Measurements from ENCODE around the gene MYO1A.
"Not testable (repeated sequence)": the region's sequence is repeated elsewhere in the genome, so short reads cannot be mapped to it uniquely, and the experiment has no call there.

Gene MYO1A

DNA sequence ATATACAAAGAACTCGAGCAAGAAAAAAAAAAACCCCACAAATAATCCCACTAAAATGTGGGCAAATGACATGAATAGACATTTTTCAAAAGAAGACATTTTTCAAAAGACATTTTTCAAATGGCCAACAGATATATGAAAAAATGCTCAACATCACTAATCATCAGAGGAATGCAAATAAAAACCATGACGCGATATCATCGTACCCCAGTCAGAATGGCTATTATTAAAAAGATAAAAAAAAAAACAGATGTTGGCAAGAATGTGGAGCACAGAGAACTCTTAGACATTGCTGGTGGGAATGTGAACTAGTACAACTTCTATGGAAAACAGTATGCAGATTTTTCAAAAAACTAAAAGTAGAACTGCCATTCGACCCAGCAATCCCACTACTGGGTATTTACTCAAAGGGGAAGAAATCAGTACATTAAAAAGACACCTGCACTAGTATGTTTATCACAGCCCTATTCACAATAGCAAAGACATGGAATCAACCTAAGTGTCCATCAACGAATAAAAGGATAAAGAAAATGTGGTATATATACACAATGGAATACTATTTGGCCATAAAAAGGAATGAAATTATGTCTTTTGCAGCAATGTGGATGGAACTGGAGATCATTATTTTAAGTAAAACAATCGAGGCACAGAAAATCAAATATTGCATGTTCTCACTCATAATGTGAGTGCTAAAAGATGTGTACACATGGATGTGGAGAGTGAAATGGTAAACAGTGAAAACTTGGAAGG, 59.9 kb downstream of the MYO1A start:
- Histone ChIP-seq H3K9me3 (ENCODE audit: control insufficient read depth, insufficient read depth, low read depth, low read length) (no peaks in the 10 kb centered on the region), H3K9ac (ENCODE audit: low read length) (no peak overlapping the region), H3K27ac (ENCODE audit: low read depth, low read length) (no peak overlapping the region), H3K4me3 (ENCODE audit: low read depth, low read length) (no peak overlapping the region), H3K4me1 (ENCODE audit: control insufficient read depth, insufficient read depth, low read length) (peaks cover 27% of the 10 kb centered on the region), H3K27me3 (ENCODE audit: control insufficient read depth, insufficient read depth, low read length) (no peaks in the 10 kb centered on the region), H3K36me3 (ENCODE audit: control insufficient read depth, insufficient read depth, low read length) (peaks cover under 1% of the 10 kb centered on the region; the same call in 1 of the 2 replicates)

DNA sequence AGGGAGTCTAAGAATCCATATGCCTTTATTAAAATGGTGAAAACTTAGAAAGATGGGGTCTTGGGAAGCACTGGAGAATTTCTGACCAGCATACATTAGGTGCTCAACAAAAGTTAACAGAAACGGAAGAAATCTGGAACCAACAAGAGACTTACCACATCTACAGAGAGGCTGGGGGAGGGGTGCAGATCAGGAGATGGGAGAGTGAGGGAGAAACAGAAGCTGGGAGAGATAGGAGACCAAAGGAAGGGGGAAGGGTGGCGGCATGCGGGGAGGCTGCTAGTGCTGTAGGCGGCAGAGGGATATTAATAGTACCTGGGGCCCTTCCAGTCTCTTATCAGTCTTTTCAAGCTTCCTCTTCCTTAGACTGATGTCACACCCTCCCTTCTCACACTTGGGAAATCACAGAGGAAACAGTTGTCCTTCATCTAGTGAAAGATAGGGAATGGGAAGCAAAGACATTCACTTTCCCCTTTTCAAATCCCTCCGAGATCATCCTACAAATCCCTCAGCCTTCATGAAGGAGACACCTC, 61.7 kb downstream of the MYO1A start:
- H3K27ac ChIP-seq (ENCODE audit: low read depth, low read length) = peak overlapping the region; percentile 10; the same call in 1 of the 2 replicates
- no peaks in the 10 kb centered on the region for H3K9me3 ChIP-seq (ENCODE audit: control insufficient read depth, insufficient read depth, low read depth, low read length)
- H3K4me3 ChIP-seq (ENCODE audit: low read depth, low read length) = no peak overlapping the region; the same call in 1 of the 2 replicates
- H3K27me3 ChIP-seq (ENCODE audit: control insufficient read depth, insufficient read depth, low read length) = no peaks in the 10 kb centered on the region
- H3K36me3 ChIP-seq (ENCODE audit: control insufficient read depth, insufficient read depth, low read length) = no peaks in the 10 kb centered on the region
- peak overlapping the region; percentile 10 for H3K9ac ChIP-seq (ENCODE audit: low read length)
- peaks cover 27% of the 10 kb centered on the region for H3K4me1 ChIP-seq (ENCODE audit: control insufficient read depth, insufficient read depth, low read length)

DNA sequence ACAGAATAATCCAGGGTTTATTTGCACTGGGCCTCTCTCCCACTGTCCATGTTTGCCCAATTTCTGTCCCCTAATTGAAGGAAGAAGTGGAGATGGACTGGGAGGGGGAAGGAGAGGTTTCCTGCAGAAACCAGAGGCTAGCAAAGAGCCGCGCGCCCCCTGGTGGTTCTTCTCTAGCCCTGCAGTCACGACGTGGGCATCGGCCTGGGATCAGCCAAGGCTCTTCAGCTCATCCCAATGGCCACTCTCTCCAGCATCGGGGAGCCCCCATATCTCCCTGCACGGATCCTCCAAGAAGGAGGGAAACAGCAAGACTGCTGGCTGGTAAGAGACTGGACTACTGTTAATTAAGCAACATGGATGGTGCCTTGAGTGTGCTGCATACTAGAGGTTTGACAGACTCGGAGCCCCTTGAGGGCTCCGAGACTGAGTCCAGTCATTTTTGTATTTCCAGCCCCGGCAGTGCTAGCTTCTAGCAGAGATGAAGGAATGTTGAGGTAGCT, 62.3 kb downstream of the MYO1A start:
- no peak overlapping the region; the same call in 1 of the 2 replicates for H3K4me3 ChIP-seq (ENCODE audit: low read depth, low read length)
- no peaks in the 10 kb centered on the region for H3K36me3 ChIP-seq (ENCODE audit: control insufficient read depth, insufficient read depth, low read length)
- H3K27me3 ChIP-seq (ENCODE audit: control insufficient read depth, insufficient read depth, low read length) = no peaks in the 10 kb centered on the region
- H3K9me3 ChIP-seq (ENCODE audit: control insufficient read depth, insufficient read depth, low read depth, low read length) = no peaks in the 10 kb centered on the region
- peak overlapping the region; percentile 10; the same call in 1 of the 2 replicates for H3K27ac ChIP-seq (ENCODE audit: low read depth, low read length)
- H3K9ac ChIP-seq (ENCODE audit: low read length) = peak overlapping the region; percentile 10
- H3K4me1 ChIP-seq (ENCODE audit: control insufficient read depth, insufficient read depth, low read length) = peaks cover 27% of the 10 kb centered on the region

DNA sequence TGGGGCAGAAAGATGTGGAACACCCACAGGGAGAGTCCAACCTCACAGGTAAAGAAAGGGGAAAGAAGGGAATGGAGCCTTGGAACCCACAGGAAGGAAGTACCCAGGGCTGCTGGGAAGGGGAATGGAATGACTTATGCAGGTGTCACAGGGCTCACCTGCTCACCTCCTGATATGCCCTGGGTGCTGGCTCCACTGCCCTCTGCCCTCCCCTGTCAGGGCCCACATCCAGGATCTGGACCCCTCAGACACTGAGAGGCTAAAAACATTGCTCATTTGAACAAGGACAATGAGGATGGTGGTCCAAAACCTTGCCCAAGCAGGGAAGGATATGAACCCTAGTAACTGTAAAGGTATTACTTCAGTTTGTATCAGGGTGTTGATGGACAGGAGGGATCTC, 62.9 kb downstream of the MYO1A start:
- no peaks in the 10 kb centered on the region for H3K9me3 ChIP-seq (ENCODE audit: control insufficient read depth, insufficient read depth, low read depth, low read length)
- H3K36me3 ChIP-seq (ENCODE audit: control insufficient read depth, insufficient read depth, low read length) = no peaks in the 10 kb centered on the region
- no peak overlapping the region for H3K9ac ChIP-seq (ENCODE audit: low read length)
- no peaks in the 10 kb centered on the region for H3K27me3 ChIP-seq (ENCODE audit: control insufficient read depth, insufficient read depth, low read length)
- H3K4me1 ChIP-seq (ENCODE audit: control insufficient read depth, insufficient read depth, low read length) = peaks cover 27% of the 10 kb centered on the region
- no peak overlapping the region for H3K4me3 ChIP-seq (ENCODE audit: low read depth, low read length)
- no peak overlapping the region for H3K27ac ChIP-seq (ENCODE audit: low read depth, low read length)

DNA sequence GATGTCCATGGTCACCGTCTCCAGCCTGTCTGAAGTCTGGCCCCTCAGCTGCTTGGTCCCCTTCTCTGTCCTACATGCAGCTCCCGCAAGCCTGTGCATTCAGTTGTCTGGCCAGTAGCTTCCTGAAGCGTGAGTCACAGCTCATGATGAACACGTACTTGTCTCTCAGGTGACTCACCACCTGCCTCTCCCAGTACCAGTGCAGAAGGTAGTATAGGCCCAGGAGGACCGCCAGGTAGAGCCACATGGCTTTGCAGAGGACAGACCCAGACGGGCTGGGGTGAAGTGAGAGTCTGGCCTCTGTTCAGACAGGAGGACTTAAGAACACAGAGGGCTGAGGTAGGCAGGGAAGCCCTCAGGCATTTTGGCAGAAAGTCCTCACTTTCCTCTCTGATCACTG, 64.2 kb downstream of the MYO1A start:
- not testable (repeated sequence) for H3K36me3 ChIP-seq (ENCODE audit: control insufficient read depth, insufficient read depth, low read length); H3K27me3 ChIP-seq (ENCODE audit: control insufficient read depth, insufficient read depth, low read length); H3K9me3 ChIP-seq (ENCODE audit: control insufficient read depth, insufficient read depth, low read depth, low read length); H3K27ac ChIP-seq (ENCODE audit: low read depth, low read length); H3K4me3 ChIP-seq (ENCODE audit: low read depth, low read length); H3K9ac ChIP-seq (ENCODE audit: low read length)
- peaks cover 21% of the 10 kb centered on the region for H3K4me1 ChIP-seq (ENCODE audit: control insufficient read depth, insufficient read depth, low read length)

DNA sequence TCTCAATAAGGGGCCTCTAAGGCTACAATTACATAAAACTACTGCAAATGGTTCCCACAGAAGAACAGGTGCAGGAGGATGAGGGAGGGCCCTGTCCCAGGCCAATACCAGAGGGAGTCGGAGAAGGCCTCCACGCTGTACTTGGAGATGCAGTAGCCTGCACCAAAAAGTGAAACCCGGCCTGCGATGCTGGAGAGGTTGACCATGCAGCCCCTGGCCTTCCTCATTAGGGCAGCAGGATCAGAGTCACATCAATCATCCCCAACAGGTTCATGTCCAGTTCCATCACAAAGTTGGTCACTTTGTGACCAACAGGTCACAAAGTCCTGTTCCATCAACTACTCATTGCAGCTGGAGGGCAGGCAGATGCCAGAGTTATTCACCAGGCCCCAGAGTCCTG, 66.5 kb downstream of the MYO1A start:
- Histone ChIP-seq H3K4me1 (ENCODE audit: control insufficient read depth, insufficient read depth, low read length) (peaks cover 16% of the 10 kb centered on the region), H3K9ac (ENCODE audit: low read length) (no peak overlapping the region), H3K27me3 (ENCODE audit: control insufficient read depth, insufficient read depth, low read length) (no peaks in the 10 kb centered on the region), H3K9me3 (ENCODE audit: control insufficient read depth, insufficient read depth, low read depth, low read length) (no peaks in the 10 kb centered on the region), H3K36me3 (ENCODE audit: control insufficient read depth, insufficient read depth, low read length) (no peaks in the 10 kb centered on the region), H3K4me3 (ENCODE audit: low read depth, low read length) (no peak overlapping the region), H3K27ac (ENCODE audit: low read depth, low read length) (no peak overlapping the region)

DNA sequence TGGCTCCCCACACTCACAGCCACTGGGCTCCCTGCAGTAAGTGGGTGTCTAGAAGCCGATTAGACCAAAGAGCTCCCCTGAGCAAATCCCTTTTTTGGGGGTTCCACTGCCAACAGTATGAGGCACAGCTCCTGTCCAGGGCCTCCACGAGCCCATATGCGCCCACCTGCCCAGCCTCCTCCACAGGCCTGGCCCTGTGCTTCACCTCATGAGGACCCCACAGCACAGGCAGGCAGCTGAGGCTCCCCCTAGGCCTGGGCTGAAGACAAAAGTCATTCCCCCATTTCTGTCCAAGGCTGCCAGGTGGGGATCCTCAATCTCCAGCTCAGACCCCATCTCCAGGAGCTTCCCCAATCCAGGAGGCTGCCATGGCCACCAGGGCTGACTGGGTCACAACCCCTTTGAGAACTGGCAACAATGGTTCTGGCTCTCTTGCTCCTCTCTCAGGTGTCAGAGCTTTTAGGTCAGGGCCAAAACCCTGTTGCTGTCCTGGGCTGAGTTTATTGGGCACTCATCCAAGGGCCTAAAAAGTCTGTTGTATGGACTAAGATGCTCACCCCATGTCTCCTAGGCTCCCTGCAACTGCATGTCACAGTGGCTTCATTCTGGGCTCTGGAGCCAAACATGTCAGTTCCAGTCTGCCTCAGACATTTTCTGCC, 67.2 kb downstream of the MYO1A start:
- not testable (repeated sequence) for H3K9ac ChIP-seq (ENCODE audit: low read length); H3K27me3 ChIP-seq (ENCODE audit: control insufficient read depth, insufficient read depth, low read length); H3K9me3 ChIP-seq (ENCODE audit: control insufficient read depth, insufficient read depth, low read depth, low read length); H3K27ac ChIP-seq (ENCODE audit: low read depth, low read length); H3K4me1 ChIP-seq (ENCODE audit: control insufficient read depth, insufficient read depth, low read length); H3K36me3 ChIP-seq (ENCODE audit: control insufficient read depth, insufficient read depth, low read length); H3K4me3 ChIP-seq (ENCODE audit: low read depth, low read length)

DNA sequence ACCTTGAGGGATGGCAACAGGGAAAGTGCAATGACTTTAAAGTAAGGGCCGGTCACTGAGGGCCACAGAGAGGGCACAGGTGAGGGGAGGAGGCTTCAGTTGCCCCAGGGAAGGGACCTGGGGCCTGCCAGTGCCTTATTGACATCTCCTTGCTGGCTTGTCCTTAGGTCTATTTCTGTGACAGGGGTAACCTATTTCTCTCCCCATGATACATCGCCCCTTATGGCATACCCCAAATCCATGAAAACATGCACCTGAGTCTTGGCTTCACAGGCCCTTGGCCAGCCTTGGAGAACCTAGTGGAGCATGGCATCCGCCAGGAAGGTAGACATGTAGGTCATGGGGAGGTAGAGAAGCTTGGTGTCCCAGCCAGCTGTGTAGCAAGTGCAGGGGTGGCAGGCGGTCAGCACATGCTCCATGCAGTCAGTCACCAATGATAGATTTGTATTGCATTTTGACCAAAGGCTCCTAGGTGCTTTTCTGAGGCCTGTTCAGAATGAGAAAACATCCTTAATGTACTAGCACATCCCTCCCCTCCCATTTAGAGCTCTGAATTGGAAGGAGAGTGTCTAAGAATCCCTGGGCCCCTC, 68.9 kb downstream of the MYO1A start:
- Histone ChIP-seq H3K27ac (ENCODE audit: low read depth, low read length) (no peak overlapping the region), H3K9ac (ENCODE audit: low read length) (no peak overlapping the region), H3K4me1 (ENCODE audit: control insufficient read depth, insufficient read depth, low read length) (peaks cover 4% of the 10 kb centered on the region; the same call in 1 of the 2 replicates), H3K27me3 (ENCODE audit: control insufficient read depth, insufficient read depth, low read length) (no peaks in the 10 kb centered on the region), H3K4me3 (ENCODE audit: low read depth, low read length) (no peak overlapping the region), H3K36me3 (ENCODE audit: control insufficient read depth, insufficient read depth, low read length) (no peaks in the 10 kb centered on the region), H3K9me3 (ENCODE audit: control insufficient read depth, insufficient read depth, low read depth, low read length) (no peaks in the 10 kb centered on the region)

DNA sequence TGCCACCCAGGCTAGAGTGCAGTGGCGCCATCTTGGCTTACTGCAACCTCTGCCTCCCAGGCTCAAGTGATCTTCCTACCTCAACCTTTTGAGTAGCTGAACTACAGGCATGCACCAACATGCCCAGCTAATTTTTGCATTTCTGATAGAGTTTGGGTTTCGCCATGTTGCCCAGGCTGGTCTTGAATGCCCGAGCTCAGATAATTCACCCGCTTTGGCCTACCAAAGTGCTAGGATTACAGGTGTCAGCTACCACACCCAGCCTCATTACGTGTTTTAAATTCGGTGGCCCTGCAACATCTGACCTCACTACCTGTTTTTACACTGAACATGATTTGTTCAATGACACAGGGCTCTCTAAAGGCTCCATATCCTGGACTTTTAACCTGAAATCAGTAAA, 69.7 kb downstream of the MYO1A start:
- Histone ChIP-seq H3K9ac (ENCODE audit: low read length) (no peak overlapping the region), H3K4me1 (ENCODE audit: control insufficient read depth, insufficient read depth, low read length) (no peaks in the 10 kb centered on the region), H3K36me3 (ENCODE audit: control insufficient read depth, insufficient read depth, low read length) (no peaks in the 10 kb centered on the region), H3K27me3 (ENCODE audit: control insufficient read depth, insufficient read depth, low read length) (no peaks in the 10 kb centered on the region), H3K4me3 (ENCODE audit: low read depth, low read length) (no peak overlapping the region), H3K27ac (ENCODE audit: low read depth, low read length) (no peak overlapping the region), H3K9me3 (ENCODE audit: control insufficient read depth, insufficient read depth, low read depth, low read length) (no peaks in the 10 kb centered on the region)

DNA sequence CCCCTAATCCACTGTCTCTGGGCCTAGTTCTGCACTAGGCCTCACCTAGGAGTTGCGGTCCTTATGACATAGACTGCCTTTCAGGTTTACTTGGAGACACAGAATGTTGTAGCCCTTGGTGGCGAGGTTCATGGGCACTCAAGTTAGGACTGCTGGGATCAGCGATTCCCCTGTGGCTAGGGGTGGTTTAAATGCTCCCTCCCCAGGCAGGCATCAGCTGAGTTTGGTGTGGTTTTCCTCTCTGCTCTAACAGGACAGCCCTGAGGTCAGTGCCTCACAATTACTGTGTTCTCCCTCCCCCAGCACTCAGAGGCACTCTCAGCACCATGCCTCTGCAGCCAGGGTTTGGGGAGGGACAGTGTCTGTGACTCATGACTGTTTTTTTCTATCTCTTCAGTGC, 70.3 kb downstream of the MYO1A start:
- H3K27ac ChIP-seq (ENCODE audit: low read depth, low read length) = no peak overlapping the region
- H3K4me1 ChIP-seq (ENCODE audit: control insufficient read depth, insufficient read depth, low read length) = no peaks in the 10 kb centered on the region
- no peak overlapping the region for H3K9ac ChIP-seq (ENCODE audit: low read length)
- H3K36me3 ChIP-seq (ENCODE audit: control insufficient read depth, insufficient read depth, low read length) = no peaks in the 10 kb centered on the region
- H3K27me3 ChIP-seq (ENCODE audit: control insufficient read depth, insufficient read depth, low read length) = no peaks in the 10 kb centered on the region
- H3K4me3 ChIP-seq (ENCODE audit: low read depth, low read length) = no peak overlapping the region
- no peaks in the 10 kb centered on the region for H3K9me3 ChIP-seq (ENCODE audit: control insufficient read depth, insufficient read depth, low read depth, low read length)

All from HUES6 (cell line).